A549 treated with dexamethasone at 1 μM for 4 hours (cell line): Measurements from ENCODE around the gene COL5A3. TPM values are rescaled to one million over a fixed set of nuclear protein-coding genes. Genes with fewer than 3 reads are reported as not detected.

Source experiments
- total RNA-seq: library from RNA; stranded (reverse); fragments of 200-300 nt; extraction: Qiagen RNA extraction; gene quantifications from 5 replicates; pipeline ENCODE4 v1.2.3, GENCODE V29; 2022

COL5A3 gene
- total RNA-seq, result 2.4 to 3.8 TPM (median 3.0 TPM) in 5 replicates

DNA sequence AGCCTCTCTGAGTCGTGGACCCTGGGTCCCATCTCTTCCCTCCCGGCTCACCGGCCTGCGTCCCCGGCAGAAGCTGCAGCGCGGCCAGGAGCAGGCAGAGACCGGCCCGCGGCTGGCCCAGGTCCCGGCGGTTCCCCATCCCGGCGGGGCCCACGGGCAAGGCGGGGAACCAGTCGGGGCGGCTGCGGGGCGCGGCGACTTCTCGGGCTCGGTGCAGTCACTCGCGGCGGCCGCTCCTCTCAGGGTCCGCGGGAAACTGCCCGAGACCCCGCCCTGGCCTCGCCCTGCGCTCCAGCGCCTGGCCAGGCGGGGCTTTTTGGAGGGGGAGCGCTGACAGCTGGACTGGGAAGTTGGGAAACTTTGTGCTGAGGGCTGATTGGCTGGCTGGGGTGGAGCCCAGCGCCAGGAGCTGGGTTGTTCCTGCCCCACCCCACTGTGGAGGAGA is at the start of gene COL5A3:
Gene COL5A3 (minus strand): TSS at position 258 of the 445 bp plus-strand sequence. CDS start 119 bp downstream, at position 139.

GRCh38 chr19:10013316-10013715 is 3.0 kb upstream of the COL5A3 start, which contains the start of gene RDH8:
Gene RDH8, plus strand, starts transcription at chr19:10013483. Its CDS starts 15 bp downstream, at chr19:10013498.

DNA sequence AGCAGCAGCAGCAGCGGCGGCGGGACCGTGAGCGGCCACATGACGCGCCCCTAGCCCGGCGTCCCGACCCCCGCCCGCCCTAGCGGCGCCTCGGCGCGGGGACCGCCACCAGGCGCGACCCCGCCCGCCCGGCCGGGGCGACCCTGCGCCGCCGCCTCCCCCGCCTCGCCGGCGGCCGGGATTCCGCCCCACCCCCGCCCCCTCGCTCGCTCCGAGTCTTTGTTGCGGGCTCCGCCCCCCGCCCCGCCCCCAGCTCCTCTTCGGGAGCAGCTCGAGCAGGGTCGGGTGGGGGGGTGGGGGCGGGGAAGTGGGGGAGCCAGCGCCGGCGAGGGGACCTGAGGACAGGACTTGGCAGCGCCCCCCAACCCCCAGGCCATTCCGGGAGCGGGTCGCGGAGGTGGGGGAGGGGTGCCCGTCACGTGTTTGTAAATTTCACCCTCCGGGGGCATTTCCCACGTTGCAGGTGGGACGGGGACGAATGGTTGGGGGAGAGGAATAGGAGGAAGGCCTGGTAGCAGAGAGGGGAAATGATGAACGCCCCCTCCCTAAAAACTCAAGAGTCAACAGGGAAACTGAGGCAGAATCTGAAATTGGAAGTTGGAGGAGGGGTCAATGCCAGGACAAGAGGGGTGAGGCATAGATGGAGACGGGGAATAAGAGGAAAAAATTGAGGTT is 73.8 kb downstream of the COL5A3 start, which contains the start of gene OLFM2:
Gene OLFM2 (minus strand): TSS at position 190 of the 675 bp plus-strand sequence. CDS start 149 bp downstream, at position 41.

Other genes with a start within 250 kb of the COL5A3 start
- gene ZNF846, start 241.8 kb downstream of the COL5A3 start, total RNA-seq, result 0.54 to 0.91 TPM (median 0.84 TPM) in 5 replicates
- gene FBXL12, start 191.4 kb downstream of the COL5A3 start, total RNA-seq, result 12.9 to 14.1 TPM (median 13.4 TPM) in 5 replicates
- gene UBL5, start 182.6 kb downstream of the COL5A3 start, total RNA-seq, result 369 to 496 TPM (median 381 TPM) in 5 replicates
- 54.0 to 74.6 TPM (median 72.3 TPM) in 5 replicates for gene PIN1, start 175.2 kb downstream of the COL5A3 start, total RNA-seq
- 7.8 to 11.7 TPM (median 10.4 TPM) in 5 replicates for gene OLFM2, start 74.0 kb downstream of the COL5A3 start, total RNA-seq
- 0.18 to 0.42 TPM (median 0.27 TPM) in 5 replicates for gene RDH8, start 3.0 kb upstream of the COL5A3 start, total RNA-seq
- 6.3 to 8.0 TPM (median 6.9 TPM) in 5 replicates for gene SHFL, start 75.8 kb upstream of the COL5A3 start, total RNA-seq
- 0.05 to 0.19 TPM (median 0.10 TPM) in 4 of 5 replicates, not detected in the other for gene ANGPTL6, start 92.2 kb upstream of the COL5A3 start, total RNA-seq
- 35.9 to 58.3 TPM (median 53.8 TPM) in 5 replicates for gene PPAN, start 95.9 kb upstream of the COL5A3 start, total RNA-seq
- gene P2RY11, start 101.2 kb upstream of the COL5A3 start, total RNA-seq, result 4.4 to 10.5 TPM (median 7.3 TPM) in 5 replicates
- gene EIF3G, start 109.4 kb upstream of the COL5A3 start, total RNA-seq, result 148 to 187 TPM (median 173 TPM) in 5 replicates
- 46.9 to 57.5 TPM (median 55.0 TPM) in 5 replicates for gene DNMT1, start 184.4 kb upstream of the COL5A3 start, total RNA-seq
- gene S1PR2, start 220.8 kb upstream of the COL5A3 start, total RNA-seq, result 0.62 to 1.1 TPM (median 0.84 TPM) in 5 replicates
- 54.3 to 76.4 TPM (median 69.8 TPM) in 5 replicates for gene MRPL4, start 241.7 kb upstream of the COL5A3 start, total RNA-seq